HL-60 (cell line): Measurements from ENCODE around the gene GLRX5.

Experiments
- DNase-seq, 2 experiments: peaks; one replicate each; pipeline ENCODE4 v3.0.0-alpha.2; 2010 to 2020; ENCODE audit warnings: low read depth in 1 of 2, low spot score in 1 of 2
- H3K27ac ChIP-seq: fragments of 250-450 bp; sonication (Bioruptor Pico); replicated peaks from 2 replicates; pipeline ENCODE4 v1.5.1; 2020; ENCODE audit warnings: mild to moderate bottlenecking, moderate library complexity
- H3K27me3 ChIP-seq: fragments of 250-450 bp; sonication (Bioruptor Pico); 2 replicates; pipeline ENCODE4 v1.5.1; 2021; ENCODE audit warnings: mild to moderate bottlenecking, moderate library complexity; ENCODE audit not compliant: insufficient read depth, poor library complexity, severe bottlenecking
- H3K4me3 ChIP-seq: replicated peaks from 2 replicates; pipeline ENCODE4 v1.5.1; 2011; ENCODE audit warnings: mild to moderate bottlenecking, control low read depth, low read length; ENCODE audit not compliant: insufficient read depth
- CTCF ChIP-seq: IDR thresholded peaks from one replicate; pipeline ENCODE4 v1.5.1; 2011; ENCODE audit warnings: low read length, control low read depth, inconsistent platforms; ENCODE audit not compliant: insufficient read depth
- GABPA ChIP-seq: IDR thresholded peaks from 2 replicates; pipeline ENCODE4 v1.6.1; 2012; ENCODE audit warnings: low read depth
- POLR2AphosphoS5 ChIP-seq: IDR thresholded peaks from 2 replicates; pipeline ENCODE4 v1.6.1; 2012; ENCODE audit warnings: low read depth
- SPI1 ChIP-seq: IDR thresholded peaks from 2 replicates; pipeline ENCODE4 v1.6.1; 2012; ENCODE audit warnings: low read depth, mild to moderate bottlenecking, borderline replicate concordance
- TF ChIP-seq, protein P1 (sequence below): IDR thresholded peaks from 2 replicates; pipeline ENCODE4 v1.6.1; 2012; ENCODE audit warnings: low read depth; ENCODE audit not compliant: insufficient replicate concordance

Gene GLRX5

DNA sequence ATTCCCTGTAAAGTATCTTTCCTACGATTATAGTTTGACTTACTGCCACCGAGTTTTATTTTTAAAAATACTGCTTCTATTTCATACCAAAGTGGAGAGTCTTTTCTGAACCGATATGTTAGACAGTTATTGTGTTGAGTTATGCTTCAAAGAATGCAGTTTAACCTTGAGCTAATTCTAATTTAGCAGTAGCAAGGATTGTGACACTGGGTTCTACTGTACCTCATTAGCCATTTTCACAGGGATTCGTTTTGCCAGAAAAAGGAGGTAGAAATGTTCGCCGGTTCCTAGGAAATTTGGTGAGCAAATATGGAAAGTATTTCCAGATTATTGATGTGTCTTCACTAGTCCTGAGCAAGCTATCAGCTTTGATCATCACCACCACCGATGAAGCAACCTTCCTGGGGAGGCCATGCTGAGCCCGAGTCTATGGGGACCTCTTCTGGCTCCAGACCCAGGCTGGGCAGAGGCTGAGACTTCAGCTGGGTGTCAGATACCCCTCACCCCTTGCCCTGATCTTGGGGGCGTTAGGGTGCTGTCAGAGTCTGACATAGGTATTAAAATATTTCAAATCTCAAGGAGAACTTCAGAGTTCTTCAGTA, 13.6 kb downstream of the GLRX5 start:
- Histone ChIP-seq H3K27ac (no peak overlapping the region), H3K27me3 (no peaks in the 10 kb centered on the region), H3K4me3 (no peak overlapping the region)
- no peak for TF ChIP-seq SPI1
- no peak for TF ChIP-seq GABPA
- TF ChIP-seq, protein P1, sequence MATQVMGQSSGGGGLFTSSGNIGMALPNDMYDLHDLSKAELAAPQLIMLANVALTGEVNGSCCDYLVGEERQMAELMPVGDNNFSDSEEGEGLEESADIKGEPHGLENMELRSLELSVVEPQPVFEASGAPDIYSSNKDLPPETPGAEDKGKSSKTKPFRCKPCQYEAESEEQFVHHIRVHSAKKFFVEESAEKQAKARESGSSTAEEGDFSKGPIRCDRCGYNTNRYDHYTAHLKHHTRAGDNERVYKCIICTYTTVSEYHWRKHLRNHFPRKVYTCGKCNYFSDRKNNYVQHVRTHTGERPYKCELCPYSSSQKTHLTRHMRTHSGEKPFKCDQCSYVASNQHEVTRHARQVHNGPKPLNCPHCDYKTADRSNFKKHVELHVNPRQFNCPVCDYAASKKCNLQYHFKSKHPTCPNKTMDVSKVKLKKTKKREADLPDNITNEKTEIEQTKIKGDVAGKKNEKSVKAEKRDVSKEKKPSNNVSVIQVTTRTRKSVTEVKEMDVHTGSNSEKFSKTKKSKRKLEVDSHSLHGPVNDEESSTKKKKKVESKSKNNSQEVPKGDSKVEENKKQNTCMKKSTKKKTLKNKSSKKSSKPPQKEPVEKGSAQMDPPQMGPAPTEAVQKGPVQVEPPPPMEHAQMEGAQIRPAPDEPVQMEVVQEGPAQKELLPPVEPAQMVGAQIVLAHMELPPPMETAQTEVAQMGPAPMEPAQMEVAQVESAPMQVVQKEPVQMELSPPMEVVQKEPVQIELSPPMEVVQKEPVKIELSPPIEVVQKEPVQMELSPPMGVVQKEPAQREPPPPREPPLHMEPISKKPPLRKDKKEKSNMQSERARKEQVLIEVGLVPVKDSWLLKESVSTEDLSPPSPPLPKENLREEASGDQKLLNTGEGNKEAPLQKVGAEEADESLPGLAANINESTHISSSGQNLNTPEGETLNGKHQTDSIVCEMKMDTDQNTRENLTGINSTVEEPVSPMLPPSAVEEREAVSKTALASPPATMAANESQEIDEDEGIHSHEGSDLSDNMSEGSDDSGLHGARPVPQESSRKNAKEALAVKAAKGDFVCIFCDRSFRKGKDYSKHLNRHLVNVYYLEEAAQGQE: no peak
- no peak for TF ChIP-seq CTCF
- TF ChIP-seq POLR2AphosphoS5: no peak
- DNase-seq: no peak

DNA sequence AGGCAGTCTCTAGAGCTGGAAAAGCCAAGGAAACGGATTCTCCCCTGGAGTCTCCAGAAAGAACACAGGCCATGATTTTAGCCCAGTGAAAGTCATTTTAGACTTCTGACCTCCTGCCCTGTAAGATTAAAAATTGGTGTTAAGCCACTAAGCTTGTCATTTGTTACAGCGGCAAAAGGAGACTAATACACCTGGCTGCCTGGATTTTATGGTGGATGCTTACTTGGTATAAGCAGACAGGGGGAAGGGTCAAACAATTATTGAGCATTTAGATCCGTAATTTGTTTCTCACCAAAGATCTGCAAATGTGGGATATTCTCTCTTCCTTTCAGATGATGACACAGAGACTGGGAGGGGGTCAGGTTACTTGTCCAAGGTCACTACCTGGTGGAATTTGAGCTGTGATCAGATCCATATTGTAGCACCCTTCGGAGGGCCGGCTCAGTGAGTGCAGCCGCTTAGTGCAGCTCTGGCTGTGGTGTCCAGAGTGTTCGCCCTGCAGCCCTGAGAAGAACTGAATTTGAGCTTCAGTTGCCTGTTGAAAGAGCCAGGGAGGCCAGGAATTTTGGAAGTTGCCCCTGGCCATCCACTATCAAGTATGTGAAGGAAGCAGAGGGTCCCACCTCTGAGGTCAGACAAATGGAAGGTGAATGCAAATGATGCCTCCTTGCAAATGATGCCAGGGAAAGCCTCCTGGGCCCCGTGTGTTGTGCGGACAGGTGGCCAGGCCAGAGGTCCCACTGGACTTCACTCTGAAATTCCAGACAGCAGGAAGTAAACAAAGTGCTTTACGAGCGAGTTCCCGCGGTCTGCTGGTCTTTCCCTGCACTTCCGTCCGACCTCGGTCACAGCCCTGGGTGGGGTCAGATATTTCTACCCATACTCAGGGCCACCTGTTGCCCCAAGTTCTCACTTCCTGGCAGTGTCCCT, 15.1 kb downstream of the GLRX5 start:
- Histone ChIP-seq H3K27me3 (no peaks in the 10 kb centered on the region), H3K4me3 (no peak overlapping the region), H3K27ac (no peak overlapping the region)
- TF ChIP-seq GABPA: no peak
- no peak for TF ChIP-seq SPI1
- no peak for TF ChIP-seq POLR2AphosphoS5
- no peak for DNase-seq

GRCh38 chr14:95551435-95551834, 16.6 kb downstream of the GLRX5 start:
- H3K27me3 ChIP-seq: no peaks in the 10 kb centered on the region
- no peak for DNase-seq
- H3K27ac ChIP-seq: no peak overlapping the region
- TF ChIP-seq CTCF (no peak), SPI1 (no peak), POLR2AphosphoS5 (no peak), GABPA (no peak)
- TF ChIP-seq, protein P1: no peak
- H3K4me3 ChIP-seq: no peak overlapping the region

DNA sequence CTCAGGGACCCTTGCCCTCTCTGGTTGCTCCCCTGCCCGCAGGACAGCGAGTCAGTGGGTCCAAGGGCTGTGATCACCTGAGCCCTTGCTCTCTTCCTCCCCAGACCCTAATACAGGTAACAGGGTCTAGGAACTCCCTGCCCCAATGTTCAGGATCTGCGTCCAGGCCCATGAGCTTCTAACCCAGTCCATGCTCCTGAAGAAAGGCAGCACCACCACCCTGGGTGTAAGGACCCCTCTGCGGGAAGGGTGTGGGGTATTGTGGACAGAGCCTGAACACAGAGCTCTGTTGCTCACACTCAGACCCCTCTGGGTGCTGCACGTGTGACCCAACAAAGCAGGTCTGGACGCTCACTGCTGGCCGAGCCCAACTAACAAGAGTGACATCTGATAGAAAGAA, 18.3 kb downstream of the GLRX5 start:
- TF ChIP-seq SPI1 (no peak), POLR2AphosphoS5 (no peak), CTCF (no peak), GABPA (no peak)
- TF ChIP-seq, protein P1: no peak
- Histone ChIP-seq H3K4me3 (no peak overlapping the region), H3K27me3 (no peaks in the 10 kb centered on the region), H3K27ac (no peak overlapping the region)
- DNase-seq: no peak
